HCT116 (cell line): ENCODE results near the gene TRPM6.

Source experiments
- ELF1 ChIP-seq: IDR thresholded peaks from 2 replicates; pipeline ENCODE4 v1.6.1; 2012; ENCODE audit warnings: low read depth, borderline replicate concordance
- JUND ChIP-seq: IDR thresholded peaks from 2 replicates; pipeline ENCODE4 v1.6.1; 2012
- POLR2A ChIP-seq: IDR thresholded peaks from 2 replicates; pipeline ENCODE4 v1.7.0; 2011; ENCODE audit warnings: borderline replicate concordance; ENCODE audit not compliant: insufficient read depth, insufficient read length; ENCODE audit errors: extremely low read depth
- YY1 ChIP-seq: IDR thresholded peaks from 2 replicates; pipeline ENCODE4 v1.6.1; 2011; ENCODE audit warnings: low read length, low read depth, moderate library complexity, mild to moderate bottlenecking; ENCODE audit not compliant: insufficient replicate concordance; ENCODE audit errors: extremely low read depth
- TF ChIP-seq, protein P1 (sequence below), 3 experiments: fragments of 200-600 bp in 1 of 3; sonication (generic) in 1 of 3; IDR thresholded peaks in 2 of 3; conservative IDR thresholded peaks in 1 of 3; 2 replicates each; pipeline ENCODE4 v1.5.1; 2012 to 2017; ENCODE audit warnings: low read depth in 2 of 3, low read length in 2 of 3, antibody characterized with exemption in 1 of 3, borderline replicate concordance in 1 of 3, control low read depth in 1 of 3, mild to moderate bottlenecking in 1 of 3, mixed read lengths in 1 of 3, mixed run types in 1 of 3, moderate library complexity in 1 of 3; ENCODE audit not compliant: insufficient read depth in 1 of 3
- TF ChIP-seq, protein P2 (sequence below): IDR thresholded peaks from 2 replicates; pipeline ENCODE4 v1.6.1; 2012
- TF ChIP-seq, protein P3 (sequence below): IDR thresholded peaks from 2 replicates; pipeline ENCODE4 v1.6.1; 2012

DNA sequence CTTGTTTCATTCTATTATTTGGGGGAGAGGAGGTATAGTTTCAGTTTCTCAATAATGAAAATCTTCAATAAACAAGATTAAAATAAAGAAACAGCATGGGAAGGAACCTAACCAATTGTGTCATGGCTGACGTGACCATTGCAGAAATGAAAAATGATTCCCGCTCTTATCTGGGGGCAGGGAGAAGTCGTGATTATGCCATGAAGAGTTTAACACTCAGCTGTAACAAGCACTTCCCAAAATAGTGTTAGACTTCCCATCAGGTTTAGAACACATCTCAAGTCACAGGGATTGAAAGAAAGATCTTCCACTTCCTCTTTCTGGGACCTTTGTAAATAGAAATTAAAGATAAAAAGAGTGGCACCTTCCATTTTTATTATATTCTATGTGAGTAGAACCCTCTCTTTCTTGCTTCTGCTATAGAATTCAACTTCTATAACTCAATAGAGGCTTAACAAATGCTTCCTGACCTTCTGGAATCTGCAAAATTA, 122.2 kb downstream of the TRPM6 start:
- TF ChIP-seq, protein P1, sequence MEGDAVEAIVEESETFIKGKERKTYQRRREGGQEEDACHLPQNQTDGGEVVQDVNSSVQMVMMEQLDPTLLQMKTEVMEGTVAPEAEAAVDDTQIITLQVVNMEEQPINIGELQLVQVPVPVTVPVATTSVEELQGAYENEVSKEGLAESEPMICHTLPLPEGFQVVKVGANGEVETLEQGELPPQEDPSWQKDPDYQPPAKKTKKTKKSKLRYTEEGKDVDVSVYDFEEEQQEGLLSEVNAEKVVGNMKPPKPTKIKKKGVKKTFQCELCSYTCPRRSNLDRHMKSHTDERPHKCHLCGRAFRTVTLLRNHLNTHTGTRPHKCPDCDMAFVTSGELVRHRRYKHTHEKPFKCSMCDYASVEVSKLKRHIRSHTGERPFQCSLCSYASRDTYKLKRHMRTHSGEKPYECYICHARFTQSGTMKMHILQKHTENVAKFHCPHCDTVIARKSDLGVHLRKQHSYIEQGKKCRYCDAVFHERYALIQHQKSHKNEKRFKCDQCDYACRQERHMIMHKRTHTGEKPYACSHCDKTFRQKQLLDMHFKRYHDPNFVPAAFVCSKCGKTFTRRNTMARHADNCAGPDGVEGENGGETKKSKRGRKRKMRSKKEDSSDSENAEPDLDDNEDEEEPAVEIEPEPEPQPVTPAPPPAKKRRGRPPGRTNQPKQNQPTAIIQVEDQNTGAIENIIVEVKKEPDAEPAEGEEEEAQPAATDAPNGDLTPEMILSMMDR (IDR thresholded peaks at IDR 0.05 in 2 of 3, conservative IDR thresholded peaks at IDR 0.05 in 1 of 3; ENCODE audit: borderline replicate concordance in 1 of 3, insufficient read depth in 1 of 3, low read depth in 2 of 3, low read length in 2 of 3) = no peak
- TF ChIP-seq POLR2A (no peak), JUND (no peak), ELF1 (no peak), YY1 (no peak)
- TF ChIP-seq, protein P2, sequence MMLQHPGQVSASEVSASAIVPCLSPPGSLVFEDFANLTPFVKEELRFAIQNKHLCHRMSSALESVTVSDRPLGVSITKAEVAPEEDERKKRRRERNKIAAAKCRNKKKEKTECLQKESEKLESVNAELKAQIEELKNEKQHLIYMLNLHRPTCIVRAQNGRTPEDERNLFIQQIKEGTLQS = no peak
- TF ChIP-seq, protein P3, sequence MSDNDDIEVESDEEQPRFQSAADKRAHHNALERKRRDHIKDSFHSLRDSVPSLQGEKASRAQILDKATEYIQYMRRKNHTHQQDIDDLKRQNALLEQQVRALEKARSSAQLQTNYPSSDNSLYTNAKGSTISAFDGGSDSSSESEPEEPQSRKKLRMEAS = no peak
